ENCODE measurements around the gene LIPI.

Gene LIPI

DNA sequence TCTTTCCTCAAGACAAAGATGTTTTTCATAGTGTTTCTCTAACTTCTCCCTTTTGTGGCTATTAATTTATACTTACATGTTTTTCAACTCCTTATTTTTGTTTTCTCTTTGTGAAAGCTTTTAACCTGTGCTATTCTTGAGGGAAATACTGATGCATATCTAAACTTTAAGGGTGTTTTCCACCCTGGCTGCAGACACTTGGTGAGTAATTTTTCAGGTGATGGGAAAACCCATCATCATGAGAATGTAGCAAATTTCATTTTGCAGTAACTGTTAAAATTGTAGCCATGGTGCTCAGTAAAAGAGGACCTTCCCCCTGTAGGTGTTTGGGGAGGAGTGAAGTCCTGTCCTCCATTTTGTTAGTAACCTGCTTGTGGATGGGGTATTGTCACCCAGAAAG is 124.2 kb downstream of the LIPI start:
- no peak for DNase-seq (ENCODE audit: low read depth, low spot score)
- Histone ChIP-seq H3K9ac (ENCODE audit: insufficient read length, low read depth) (no peak overlapping the region), H3K9me3 (ENCODE audit: insufficient read depth, low read length) (peaks cover 7% of the 10 kb centered on the region; the same call in 1 of the 2 replicates), H3K4me1 (ENCODE audit: insufficient read depth, insufficient read length) (no peaks in the 10 kb centered on the region), H3K4me3 (ENCODE audit: insufficient read length, low read depth) (no peak overlapping the region), H3K27me3 (ENCODE audit: insufficient read depth, insufficient read length) (no peaks in the 10 kb centered on the region), H3K36me3 (ENCODE audit: insufficient read depth, insufficient read length, low read length) (peaks cover 41% of the 10 kb centered on the region)
- no peak for TF ChIP-seq ZNF274 (IDR thresholded peaks at IDR 0.05; ENCODE audit: low read depth, low read length)
- no peak for TF ChIP-seq YY1 (IDR thresholded peaks at IDR 0.05; ENCODE audit: insufficient read depth, insufficient read length)
- no peak for TF ChIP-seq SUZ12 (IDR thresholded peaks at IDR 0.05; ENCODE audit: extremely low read depth, insufficient read depth, insufficient read length)

DNA sequence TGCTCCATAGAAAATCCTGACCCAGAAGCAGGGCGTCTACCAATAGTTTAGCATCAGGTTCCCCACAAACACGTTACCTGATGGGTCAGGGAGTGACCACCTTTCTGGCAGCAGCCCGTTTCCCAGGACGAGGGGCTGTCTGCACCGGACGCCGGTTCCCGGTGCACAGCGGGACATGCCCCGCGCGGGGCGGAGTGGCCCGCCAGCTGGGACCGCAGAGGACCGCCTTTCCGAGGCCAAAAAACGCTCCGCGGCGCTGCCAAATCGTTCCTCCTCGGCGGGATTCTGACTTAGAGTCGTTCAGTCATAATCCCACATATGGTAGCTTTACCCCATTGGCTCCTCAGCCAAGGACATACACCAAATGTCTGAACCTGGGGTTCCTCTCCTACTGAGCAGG is 126.1 kb downstream of the LIPI start:
- H3K9ac ChIP-seq (ENCODE audit: insufficient read length, low read depth) = no peak overlapping the region
- H3K4me3 ChIP-seq (ENCODE audit: insufficient read length, low read depth) = no peak overlapping the region
- H3K27me3 ChIP-seq (ENCODE audit: insufficient read depth, insufficient read length) = no peaks in the 10 kb centered on the region
- no peaks in the 10 kb centered on the region for H3K9me3 ChIP-seq (ENCODE audit: insufficient read depth, low read length)
- TF ChIP-seq YY1 (IDR thresholded peaks at IDR 0.05; ENCODE audit: insufficient read depth, insufficient read length) (no peak), ZNF274 (IDR thresholded peaks at IDR 0.05; ENCODE audit: low read depth, low read length) (no peak), SUZ12 (IDR thresholded peaks at IDR 0.05; ENCODE audit: extremely low read depth, insufficient read depth, insufficient read length) (no peak)
- H3K36me3 ChIP-seq (ENCODE audit: insufficient read depth, insufficient read length, low read length) = peaks cover 33% of the 10 kb centered on the region
- H3K4me1 ChIP-seq (ENCODE audit: insufficient read depth, insufficient read length) = peaks cover 4% of the 10 kb centered on the region
- no peak for DNase-seq (ENCODE audit: low read depth, low spot score)

DNA sequence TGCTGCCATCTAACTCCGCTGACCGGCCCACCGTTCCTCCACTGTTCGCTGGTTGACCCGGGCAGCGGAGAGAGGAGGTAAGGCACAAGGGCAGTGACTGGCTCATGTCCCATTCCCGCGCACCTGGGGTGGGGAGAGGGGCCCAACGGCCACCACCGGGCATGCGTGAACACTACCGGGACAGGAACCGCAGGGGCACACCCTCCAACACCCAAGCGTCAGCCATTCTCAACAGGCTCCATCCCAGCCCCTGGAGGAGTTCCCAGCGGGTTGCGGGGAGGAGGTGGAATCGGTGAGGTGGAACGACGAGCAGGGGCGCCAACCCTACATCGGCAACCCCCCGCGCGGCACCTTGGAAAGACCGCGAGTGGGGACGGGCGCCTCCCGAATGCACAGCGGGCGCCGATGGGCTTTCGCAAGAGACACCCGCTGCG is 126.7 kb downstream of the LIPI start:
- TF ChIP-seq SUZ12 (IDR thresholded peaks at IDR 0.05; ENCODE audit: extremely low read depth, insufficient read depth, insufficient read length) (no peak), ZNF274 (IDR thresholded peaks at IDR 0.05; ENCODE audit: low read depth, low read length) (no peak), YY1 (IDR thresholded peaks at IDR 0.05; ENCODE audit: insufficient read depth, insufficient read length) (no peak)
- DNase-seq (ENCODE audit: low read depth, low spot score) = no peak
- Histone ChIP-seq H3K9ac (ENCODE audit: insufficient read length, low read depth) (no peak overlapping the region), H3K9me3 (ENCODE audit: insufficient read depth, low read length) (no peaks in the 10 kb centered on the region), H3K27me3 (ENCODE audit: insufficient read depth, insufficient read length) (no peaks in the 10 kb centered on the region), H3K4me3 (ENCODE audit: insufficient read length, low read depth) (no peak overlapping the region), H3K4me1 (ENCODE audit: insufficient read depth, insufficient read length) (peaks cover 4% of the 10 kb centered on the region), H3K36me3 (ENCODE audit: insufficient read depth, insufficient read length, low read length) (peaks cover 33% of the 10 kb centered on the region)

DNA sequence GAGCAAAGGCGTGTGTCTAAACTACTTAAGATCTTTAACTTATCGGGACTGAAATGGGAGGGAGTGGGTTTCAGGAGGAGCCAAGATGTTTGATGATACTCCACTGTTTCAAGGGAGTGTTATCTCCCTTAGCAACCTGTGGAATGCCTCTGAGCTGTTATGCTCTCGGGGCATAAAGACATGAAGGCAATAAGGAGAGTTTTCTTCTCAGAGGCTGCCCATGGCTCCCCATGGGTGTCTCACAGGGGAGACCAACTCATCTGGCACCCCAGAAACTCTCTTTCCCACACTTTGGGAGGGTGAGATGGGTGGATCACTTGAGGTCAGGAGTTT is 130.0 kb downstream of the LIPI start:
- TF ChIP-seq ZNF274 (IDR thresholded peaks at IDR 0.05; ENCODE audit: low read depth, low read length) (no peak), SUZ12 (IDR thresholded peaks at IDR 0.05; ENCODE audit: extremely low read depth, insufficient read depth, insufficient read length) (no peak), YY1 (IDR thresholded peaks at IDR 0.05; ENCODE audit: insufficient read depth, insufficient read length) (no peak)
- no peaks in the 10 kb centered on the region for H3K27me3 ChIP-seq (ENCODE audit: insufficient read depth, insufficient read length)
- peaks cover 27% of the 10 kb centered on the region for H3K36me3 ChIP-seq (ENCODE audit: insufficient read depth, insufficient read length, low read length)
- peaks cover 6% of the 10 kb centered on the region for H3K4me1 ChIP-seq (ENCODE audit: insufficient read depth, insufficient read length)
- no peak for DNase-seq (ENCODE audit: low read depth, low spot score)
- H3K9me3 ChIP-seq (ENCODE audit: insufficient read depth, low read length) = no peaks in the 10 kb centered on the region
- no peak overlapping the region for H3K4me3 ChIP-seq (ENCODE audit: insufficient read length, low read depth)
- H3K9ac ChIP-seq (ENCODE audit: insufficient read length, low read depth) = no peak overlapping the region

DNA sequence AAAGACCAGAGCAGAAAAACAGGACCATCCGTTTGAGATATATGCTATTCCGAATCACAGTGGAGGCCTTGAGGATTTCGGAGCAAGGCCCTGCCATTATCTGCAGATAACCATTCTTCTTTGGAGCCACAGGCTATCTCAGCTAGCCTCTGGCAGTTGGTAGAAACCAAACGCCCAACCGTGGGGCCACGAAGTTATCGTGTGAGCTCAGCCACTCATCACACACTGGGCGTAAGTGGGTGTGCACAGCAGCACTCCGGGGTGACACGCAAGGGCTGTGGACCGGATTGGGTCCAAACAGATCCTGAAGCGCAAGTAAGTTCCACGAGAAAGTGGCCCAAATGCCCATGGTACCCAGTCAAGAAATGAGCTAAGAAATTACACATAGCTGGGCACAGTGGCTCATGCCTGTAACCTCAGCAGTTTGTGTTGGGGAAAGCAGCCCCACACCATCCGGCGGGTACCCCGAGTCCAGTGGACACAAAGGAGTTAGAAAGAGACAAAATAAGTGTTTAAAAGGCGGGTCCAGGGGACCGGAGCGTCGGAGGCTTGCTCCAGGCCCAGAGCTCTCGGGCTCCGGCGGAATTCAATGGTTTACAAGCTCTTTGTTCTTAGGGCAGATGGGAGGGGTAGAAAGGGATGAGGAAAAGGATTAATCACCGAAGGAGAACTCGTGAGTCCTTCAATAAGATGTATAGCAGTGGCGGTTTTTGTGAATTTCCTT is 130.6 kb downstream of the LIPI start:
- no peak overlapping the region for H3K9ac ChIP-seq (ENCODE audit: insufficient read length, low read depth)
- DNase-seq (ENCODE audit: low read depth, low spot score) = no peak
- peaks cover 30% of the 10 kb centered on the region for H3K36me3 ChIP-seq (ENCODE audit: insufficient read depth, insufficient read length, low read length)
- TF ChIP-seq ZNF274 (IDR thresholded peaks at IDR 0.05; ENCODE audit: low read depth, low read length) = no peak
- no peak for TF ChIP-seq YY1 (IDR thresholded peaks at IDR 0.05; ENCODE audit: insufficient read depth, insufficient read length)
- no peak for TF ChIP-seq SUZ12 (IDR thresholded peaks at IDR 0.05; ENCODE audit: extremely low read depth, insufficient read depth, insufficient read length)
- no peaks in the 10 kb centered on the region for H3K27me3 ChIP-seq (ENCODE audit: insufficient read depth, insufficient read length)
- no peaks in the 10 kb centered on the region for H3K9me3 ChIP-seq (ENCODE audit: insufficient read depth, low read length)
- H3K4me3 ChIP-seq (ENCODE audit: insufficient read length, low read depth) = no peak overlapping the region
- peaks cover 6% of the 10 kb centered on the region for H3K4me1 ChIP-seq (ENCODE audit: insufficient read depth, insufficient read length)

DNA sequence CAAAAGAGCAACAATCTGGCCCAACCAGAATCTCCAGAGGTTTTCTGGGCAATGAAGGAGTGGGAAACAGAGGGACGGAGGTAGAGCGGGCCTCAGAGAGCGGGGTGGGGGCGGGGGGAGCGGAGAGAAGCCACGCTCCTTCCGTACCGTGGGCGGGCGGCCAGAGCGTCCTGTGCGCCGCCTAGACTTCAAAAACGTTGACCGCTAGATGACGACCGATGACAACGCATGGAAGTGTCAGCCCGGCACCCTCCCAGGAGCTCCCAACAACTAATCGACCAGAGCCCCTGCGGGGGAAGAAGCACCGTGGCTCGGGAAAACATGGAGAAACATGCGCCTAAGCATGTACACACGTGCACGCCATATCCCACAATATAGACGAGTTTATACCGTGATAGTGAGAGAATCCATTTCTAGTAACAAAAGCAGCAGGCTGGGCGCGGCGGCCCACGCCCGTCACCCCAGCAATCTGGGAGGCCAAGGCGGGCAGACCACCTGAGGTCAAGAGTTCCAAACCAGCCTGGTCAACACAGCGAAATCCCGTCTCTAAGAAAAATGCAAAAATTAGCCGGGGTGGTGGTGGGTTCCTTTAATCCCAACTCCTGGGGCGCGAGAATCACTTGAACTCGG is 131.9 kb downstream of the LIPI start:
- Histone ChIP-seq H3K9ac (ENCODE audit: insufficient read length, low read depth) (no peak overlapping the region), H3K36me3 (ENCODE audit: insufficient read depth, insufficient read length, low read length) (peaks cover 25% of the 10 kb centered on the region), H3K4me3 (ENCODE audit: insufficient read length, low read depth) (no peak overlapping the region), H3K9me3 (ENCODE audit: insufficient read depth, low read length) (no peaks in the 10 kb centered on the region), H3K4me1 (ENCODE audit: insufficient read depth, insufficient read length) (peaks cover 6% of the 10 kb centered on the region), H3K27me3 (ENCODE audit: insufficient read depth, insufficient read length) (no peaks in the 10 kb centered on the region)
- DNase-seq (ENCODE audit: low read depth, low spot score) = no peak
- no peak for TF ChIP-seq ZNF274 (IDR thresholded peaks at IDR 0.05; ENCODE audit: low read depth, low read length)
- no peak for TF ChIP-seq YY1 (IDR thresholded peaks at IDR 0.05; ENCODE audit: insufficient read depth, insufficient read length)
- no peak for TF ChIP-seq SUZ12 (IDR thresholded peaks at IDR 0.05; ENCODE audit: extremely low read depth, insufficient read depth, insufficient read length)

DNA sequence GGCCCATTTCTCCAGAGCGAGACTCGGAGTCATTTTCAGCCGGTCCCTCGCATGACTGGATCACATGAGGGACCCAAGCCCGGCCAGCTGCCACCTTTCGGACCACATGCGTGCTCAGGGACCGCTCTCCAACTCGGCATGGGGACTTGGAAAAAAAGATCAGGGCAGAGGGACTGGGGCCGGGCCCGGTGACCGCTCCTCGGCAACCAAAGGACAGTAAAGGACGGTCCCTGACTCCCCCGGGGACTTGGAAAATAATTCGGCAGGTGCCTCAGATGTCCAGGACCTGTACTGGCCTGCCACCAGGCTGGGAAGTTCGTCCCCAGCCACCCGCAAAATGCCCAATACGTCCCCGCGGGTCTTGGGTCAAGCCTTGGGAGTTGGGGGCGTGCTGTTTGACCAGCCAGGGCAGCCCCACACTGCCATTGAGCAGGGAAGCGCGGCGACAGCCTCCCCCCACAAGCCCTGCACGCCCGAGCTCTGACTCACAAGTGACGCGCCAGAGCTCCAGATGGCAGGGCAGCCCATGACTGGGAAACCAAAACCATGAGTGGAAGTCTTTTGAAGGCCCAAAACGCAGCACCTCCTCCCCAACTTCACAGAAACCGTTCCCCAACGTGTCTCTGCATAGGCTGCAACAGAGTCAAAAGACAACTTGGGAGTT is 134.5 kb downstream of the LIPI start:
- TF ChIP-seq ZNF274 (IDR thresholded peaks at IDR 0.05; ENCODE audit: low read depth, low read length) (no peak), SUZ12 (IDR thresholded peaks at IDR 0.05; ENCODE audit: extremely low read depth, insufficient read depth, insufficient read length) (no peak), YY1 (IDR thresholded peaks at IDR 0.05; ENCODE audit: insufficient read depth, insufficient read length) (no peak)
- H3K4me3 ChIP-seq (ENCODE audit: insufficient read length, low read depth) = no peak overlapping the region
- no peak for DNase-seq (ENCODE audit: low read depth, low spot score)
- H3K27me3 ChIP-seq (ENCODE audit: insufficient read depth, insufficient read length) = no peaks in the 10 kb centered on the region
- peaks cover 6% of the 10 kb centered on the region for H3K4me1 ChIP-seq (ENCODE audit: insufficient read depth, insufficient read length)
- H3K9ac ChIP-seq (ENCODE audit: insufficient read length, low read depth) = no peak overlapping the region
- H3K36me3 ChIP-seq (ENCODE audit: insufficient read depth, insufficient read length, low read length) = peaks cover 25% of the 10 kb centered on the region
- no peaks in the 10 kb centered on the region for H3K9me3 ChIP-seq (ENCODE audit: insufficient read depth, low read length)
